Measurements from ENCODE around the gene USP24. TPM values are rescaled to one million over a fixed set of nuclear protein-coding genes. Genes with fewer than 3 reads are reported as not detected.

The USP24 gene
- total RNA-seq, 1 experiment from 2014 or later, result 35.3 TPM

GRCh38 chr1:55211863-55212262 lies 3.3 kb downstream of the USP24 start:
- Histone ChIP-seq H3K79me2 (ENCODE audit: insufficient read depth, low read length) (peaks cover 8% of the 10 kb centered on the region; the same call in 1 of the 2 replicates), H3K27me3 (ENCODE audit: insufficient read depth, low read length) (no peaks in the 10 kb centered on the region), H3K18ac (ENCODE audit: insufficient read length, low read depth, low read length) (no peak overlapping the region), H4K5ac (ENCODE audit: insufficient read length, low read depth, low read length) (no peak overlapping the region), H3K79me1 (ENCODE audit: insufficient read depth, low read depth, low read length, poor library complexity, severe bottlenecking) (peaks cover 6% of the 10 kb centered on the region), H3K23ac (ENCODE audit: insufficient read length, low read depth, low read length) (no peak overlapping the region), H3K14ac (ENCODE audit: insufficient read depth, low read length) (no peak overlapping the region), H3K9ac (ENCODE audit: extremely low read depth, insufficient read length, low read length) (no peak overlapping the region), H3K4me1 (ENCODE audit: insufficient read depth, low read length) (no peaks in the 10 kb centered on the region), H2BK120ac (ENCODE audit: low read depth, low read length, poor library complexity, severe bottlenecking) (no peak overlapping the region), H2BK5ac (ENCODE audit: insufficient read length, low read length) (no peak overlapping the region), H2AK5ac (ENCODE audit: insufficient read length, low read length) (no peak overlapping the region), H3K56ac (ENCODE audit: insufficient read length, low read depth, low read length) (no peak overlapping the region), H2BK20ac (ENCODE audit: low read depth, low read length, poor library complexity, severe bottlenecking) (no peak overlapping the region), H4K20me1 (ENCODE audit: control insufficient read depth, insufficient read depth, insufficient read length) (no peaks in the 10 kb centered on the region), H3T11ph (ENCODE audit: low read length) (no peak overlapping the region), H4K91ac (ENCODE audit: insufficient read length, low read depth, low read length) (no peak overlapping the region), H3K4ac (ENCODE audit: low read depth, low read length) (no peak overlapping the region), H2AFZ (ENCODE audit: low read length) (no peak overlapping the region), H3K9me3 (ENCODE audit: control insufficient read depth, low read depth, low read length) (no peaks in the 10 kb centered on the region), H3K27ac (ENCODE audit: insufficient read length, low read depth, low read length) (no peak overlapping the region), H2BK15ac (ENCODE audit: low read depth, low read length) (no peak overlapping the region), H3K23me2 (ENCODE audit: insufficient read length, low read depth, low read length, poor library complexity, severe bottlenecking) (peaks cover 15% of the 10 kb centered on the region), H4K8ac (replicated peaks; ENCODE audit: insufficient read length, low read depth, low read length) (no peak overlapping the region), H2BK12ac (ENCODE audit: insufficient read length, low read depth, low read length) (no peak overlapping the region), H3K4me2 (ENCODE audit: insufficient read depth, insufficient read length, low read length) (no peak overlapping the region)
- H3K27ac Mint-ChIP-seq, result peak overlapping the region in 2 of 3 experiments; percentile 13 to 15; a peak in 3 of 7 replicates
- no CpG with 5 or more reads among the region's 3 CpGs for WGBS (ENCODE audit: extremely low coverage, insufficient read length, low lambda C conversion rate)
- no peak for TF ChIP-seq CTCF (conservative IDR thresholded peaks at IDR 0.05)
- H3K27me3 Mint-ChIP-seq (ENCODE audit: low read depth), result peaks cover 4% of the 10 kb centered on the region
- peaks cover 0 to 6% (median 0%) of the 10 kb centered on the region in 3 experiments; a peak in 3 of 7 replicates for H3K36me3 Mint-ChIP-seq (ENCODE audit: insufficient read depth in 1 of 3, low read depth in 3 of 3)
- H3K9me3 Mint-ChIP-seq, result no peaks in the 10 kb centered on the region; a peak in 2 of 5 replicates
- peaks cover 51 to 59% of the 10 kb centered on the region in 2 experiments for H3K4me1 Mint-ChIP-seq
- no peak for DNase-seq
- peak overlapping the region in 1 of 2 experiments; percentile 64; a peak in 3 of 5 replicates for H3K4me3 Mint-ChIP-seq

Data from H9 (cell line).